ENCODE data around the gene CENPX.

The CENPX gene

GRCh38 chr17:82054351-82055022 is 31.8 kb upstream of the CENPX start:
- H3K4me3 ChIP-seq (ENCODE audit: low read depth, low read length), result no peak overlapping the region
- TF ChIP-seq, protein P1, sequence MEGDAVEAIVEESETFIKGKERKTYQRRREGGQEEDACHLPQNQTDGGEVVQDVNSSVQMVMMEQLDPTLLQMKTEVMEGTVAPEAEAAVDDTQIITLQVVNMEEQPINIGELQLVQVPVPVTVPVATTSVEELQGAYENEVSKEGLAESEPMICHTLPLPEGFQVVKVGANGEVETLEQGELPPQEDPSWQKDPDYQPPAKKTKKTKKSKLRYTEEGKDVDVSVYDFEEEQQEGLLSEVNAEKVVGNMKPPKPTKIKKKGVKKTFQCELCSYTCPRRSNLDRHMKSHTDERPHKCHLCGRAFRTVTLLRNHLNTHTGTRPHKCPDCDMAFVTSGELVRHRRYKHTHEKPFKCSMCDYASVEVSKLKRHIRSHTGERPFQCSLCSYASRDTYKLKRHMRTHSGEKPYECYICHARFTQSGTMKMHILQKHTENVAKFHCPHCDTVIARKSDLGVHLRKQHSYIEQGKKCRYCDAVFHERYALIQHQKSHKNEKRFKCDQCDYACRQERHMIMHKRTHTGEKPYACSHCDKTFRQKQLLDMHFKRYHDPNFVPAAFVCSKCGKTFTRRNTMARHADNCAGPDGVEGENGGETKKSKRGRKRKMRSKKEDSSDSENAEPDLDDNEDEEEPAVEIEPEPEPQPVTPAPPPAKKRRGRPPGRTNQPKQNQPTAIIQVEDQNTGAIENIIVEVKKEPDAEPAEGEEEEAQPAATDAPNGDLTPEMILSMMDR (IDR thresholded peaks at IDR 0.05; ENCODE audit: insufficient read depth, low read depth, low read length, missing control alignments), result no peak
- DNase-seq (ENCODE audit: low read depth), result no peak

- no peak overlapping the region for H3K4me3 ChIP-seq (ENCODE audit: low read depth, low read length)
- DNase-seq (ENCODE audit: low read depth), result no peak
- TF ChIP-seq, protein P1 (IDR thresholded peaks at IDR 0.05; ENCODE audit: insufficient read depth, low read depth, low read length, missing control alignments), result no peak
Observed at GRCh38 chr17:82053556-82054263, 31.0 kb upstream of the CENPX start.

- TF ChIP-seq, protein P1 (IDR thresholded peaks at IDR 0.05; ENCODE audit: insufficient read depth, low read depth, low read length, missing control alignments), result no peak
- DNase-seq (ENCODE audit: low read depth), result no peak
- H3K4me3 ChIP-seq (ENCODE audit: low read depth, low read length), result peak overlapping the region; percentile 80
Observed at GRCh38 chr17:82053130-82053529, 30.5 kb upstream of the CENPX start.

GRCh38 chr17:82052638-82053059 is 30.0 kb upstream of the CENPX start:
- H3K4me3 ChIP-seq (ENCODE audit: low read depth, low read length), result peak overlapping the region; percentile 80
- DNase-seq (ENCODE audit: low read depth), result no peak
- TF ChIP-seq, protein P1 (IDR thresholded peaks at IDR 0.05; ENCODE audit: insufficient read depth, low read depth, low read length, missing control alignments), result no peak

- peak within 1 kb of the TSS; percentile 80 for H3K4me3 ChIP-seq (ENCODE audit: low read depth, low read length)
- TF ChIP-seq, protein P1 (IDR thresholded peaks at IDR 0.05; ENCODE audit: insufficient read depth, low read depth, low read length, missing control alignments), result no peak
- peak; percentile 82 for DNase-seq (ENCODE audit: low read depth)
Observed at GRCh38 chr17:82051776-82052637, 29.3 kb upstream of the CENPX start, which contains the start of the genes GPS1 and RFNG. Gene GPS1 (plus strand): TSS chr17:82051898. CDS start chr17:82051932, 34 bp downstream. Gene RFNG (minus strand): TSS chr17:82051811. CDS start chr17:82051766, 45 bp downstream.

GRCh38 chr17:82050761-82051641 is 28.3 kb upstream of the CENPX start:
- TF ChIP-seq, protein P1 (IDR thresholded peaks at IDR 0.05; ENCODE audit: insufficient read depth, low read depth, low read length, missing control alignments), result no peak
- H3K4me3 ChIP-seq (ENCODE audit: low read depth, low read length), result peak overlapping the region; percentile 65
- no peak for DNase-seq (ENCODE audit: low read depth)
